Panc1 (cell line): ENCODE data around the gene DNAH7. TPM values are rescaled to one million over a fixed set of nuclear protein-coding genes. Genes with fewer than 3 reads are reported as not detected.

Source experiments
- ATAC-seq: fragments of 200-7000 bp; cut with Tn5 transposase; 2 replicates; pipeline ENCODE4 v1.9.1; 2020; ENCODE audit warnings: mild to moderate bottlenecking, moderate library complexity
- BruUV-seq: library from RNA; stranded (reverse); fragments of 400-500 nt; replicated peaks from 2 replicates; lab custom pipeline; 2021; lab: Mats Ljungman, UMichigan
- CTCF ChIA-PET: fragments of 300-600 bp; sonication (Branson Sonifier 250); formaldehyde crosslinking; loops from one replicate; lab custom pipeline; 2022; ENCODE audit warnings: antibody characterized with exemption; lab: Charles Lee
- POLR2A ChIA-PET: fragments of 300-600 bp; sonication (Branson Sonifier 250); formaldehyde crosslinking; loops from one replicate; lab custom pipeline; 2022; ENCODE audit warnings: antibody characterized with exemption; lab: Charles Lee
- DNase-seq: peaks from one replicate; pipeline ENCODE4 v3.0.0-alpha.2; 2010; ENCODE audit warnings: low read depth, low spot score
- H3K27ac ChIP-seq: 2 replicates; pipeline ENCODE4 v1.5.1; 2011; ENCODE audit warnings: mild to moderate bottlenecking, low read length, inconsistent platforms
- H3K27me3 ChIP-seq: fragments of 200-500 bp; sonication (Bioruptor generic); 2 replicates; pipeline ENCODE4 v1.6.0; 2014; ENCODE audit warnings: low read length, inconsistent platforms; ENCODE audit not compliant: control insufficient read depth, insufficient read depth
- H3K36me3 ChIP-seq: fragments of 200-500 bp; sonication (Bioruptor generic); 2 replicates; pipeline ENCODE4 v1.5.1; 2014; ENCODE audit warnings: inconsistent platforms, mild to moderate bottlenecking, low read length, moderate library complexity; ENCODE audit not compliant: control insufficient read depth, insufficient read depth
- H3K4me1 ChIP-seq: 2 replicates; pipeline ENCODE4 v1.5.1; 2011; ENCODE audit warnings: inconsistent platforms, mild to moderate bottlenecking, low read length, moderate library complexity; ENCODE audit not compliant: control insufficient read depth, insufficient read depth
- H3K4me3 ChIP-seq, 2 experiments: 2 replicates each; pipeline ENCODE4 v1.5.1; 2011 to 2012; ENCODE audit warnings: low read depth in 2 of 2, low read length in 2 of 2, mild to moderate bottlenecking in 2 of 2, inconsistent platforms in 1 of 2, moderate library complexity in 1 of 2
- H3K9me3 ChIP-seq: fragments of 200-500 bp; sonication (Bioruptor generic); 2 replicates; pipeline ENCODE4 v1.5.1; 2014; ENCODE audit warnings: low read depth, mild to moderate bottlenecking, inconsistent platforms, low read length, moderate library complexity; ENCODE audit not compliant: control insufficient read depth, insufficient read depth
- CTCF ChIP-seq: fragments of 450-650 bp; IDR thresholded peaks from 2 replicates; pipeline ENCODE4 v1.5.1; 2017; ENCODE audit warnings: mild to moderate bottlenecking
- POLR2AphosphoS5 ChIP-seq: IDR thresholded peaks from 2 replicates; pipeline ENCODE4 v1.6.1; 2012; ENCODE audit warnings: mild to moderate bottlenecking, low read depth, low read length, moderate library complexity
- REST ChIP-seq, 2 experiments: IDR thresholded peaks; 2 replicates each; pipeline ENCODE4 v1.6.1; 2011 to 2012; ENCODE audit warnings: low read depth in 2 of 2, control low read depth in 1 of 2, low read length in 1 of 2, mild to moderate bottlenecking in 1 of 2, moderate library complexity in 1 of 2; ENCODE audit not compliant: insufficient read depth in 1 of 2
- SIN3A ChIP-seq: IDR thresholded peaks from 2 replicates; pipeline ENCODE4 v1.6.1; 2012; ENCODE audit warnings: low read depth, mild to moderate bottlenecking, low read length, moderate library complexity, borderline replicate concordance; ENCODE audit not compliant: insufficient read depth
- TCF7L2 ChIP-seq: IDR thresholded peaks from 2 replicates; pipeline ENCODE4 v1.6.1; 2011; ENCODE audit warnings: mild to moderate bottlenecking, low read depth, low read length, inconsistent platforms
- in situ Hi-C: cut with HindIII; loops from 2 replicates; pipeline ENCODE4 v1.10.0; 2016; ENCODE audit warnings: low sequenced_read_pairs, low pct_unique_long_range_greater_than_20kb
- intact Hi-C: fragments of 100-400 bp; cut with micrococcal nuclease; formaldehyde crosslinking; loops from one replicate; pipeline ENCODE4 v1.10.0; 2022; ENCODE audit not compliant: unreplicated experiment
- total RNA-seq: library from RNA; stranded (reverse); gene quantifications from one replicate; pipeline ENCODE4 v1.2.1, GENCODE V29; 2021; ENCODE audit not compliant: unreplicated experiment

The DNAH7 gene
- total RNA-seq, 1 experiment from 2014 or later: 0.98 TPM

GRCh38 chr2:196101325-196101991 is 32.8 kb upstream of the DNAH7 start:
- TF ChIP-seq REST (IDR thresholded peaks at IDR 0.05; ENCODE audit: insufficient read depth in 1 of 2, low read depth in 2 of 2, low read length in 1 of 2) (no peak), CTCF (no peak), TCF7L2 (no peak), SIN3A (no peak), POLR2AphosphoS5 (no peak)
- intact Hi-C loops: no loop called here
- no TSS peak for BruUV-seq
- Histone ChIP-seq H3K36me3 (no peaks in the 10 kb centered on the region), H3K4me1 (no peaks in the 10 kb centered on the region), H3K9me3 (no peaks in the 10 kb centered on the region), H3K27me3 (peaks cover 2% of the 10 kb centered on the region), H3K4me3 (no peak overlapping the region), H3K27ac (no peak overlapping the region)
- in situ Hi-C loops: no loop called here
- DNase-seq (no peak), ATAC-seq (no peak)
- ChIA-PET POLR2A (interaction anchor here (0.6 kb wide), 1 partner anchor 24 kb away, joined by 13 read pairs; no protein-coding TSS in a partner anchor), CTCF (no interaction called here)

GRCh38 chr2:196099916-196100315 is 31.3 kb upstream of the DNAH7 start:
- BruUV-seq: no TSS peak
- POLR2A ChIA-PET: no interaction called here
- TF ChIP-seq REST (IDR thresholded peaks at IDR 0.05; ENCODE audit: insufficient read depth in 1 of 2, low read depth in 2 of 2, low read length in 1 of 2): no peak
- no peak for TF ChIP-seq CTCF
- no peak for TF ChIP-seq SIN3A
- TF ChIP-seq TCF7L2: no peak
- no peak for TF ChIP-seq POLR2AphosphoS5

More at GRCh38 chr2:196099916-196100315, 31.3 kb upstream of the DNAH7 start:
- CTCF ChIA-PET: no interaction called here
- peaks cover 2% of the 10 kb centered on the region for H3K27me3 ChIP-seq
- H3K4me3 ChIP-seq: no peak overlapping the region
- ATAC-seq (no peak), DNase-seq (no peak)
- no peak overlapping the region for H3K27ac ChIP-seq
- no peaks in the 10 kb centered on the region for H3K9me3 ChIP-seq
- intact Hi-C loops: no loop called here
- no peaks in the 10 kb centered on the region for H3K4me1 ChIP-seq
- no peaks in the 10 kb centered on the region for H3K36me3 ChIP-seq
- in situ Hi-C loops: no loop called here
